GM12878 (cell line): Measurements from ENCODE around the gene CACFD1. TPM values are rescaled to one million over a fixed set of nuclear protein-coding genes. Genes with fewer than 3 reads are reported as not detected.

Experiments
- ATAC-seq: fragments of 200-7000 bp; cut with Tn5 transposase; 3 replicates; pipeline ENCODE4 v1.9.1; 2020; ENCODE audit warnings: mild to moderate bottlenecking, moderate library complexity
- BruUV-seq: library from RNA; stranded (reverse); fragments of 400-500 nt; replicated peaks from 2 replicates; lab custom pipeline; 2021; lab: Mats Ljungman, UMichigan
- CTCF ChIA-PET: fragments of 300-600 bp; sonication (Branson Sonifier 250); formaldehyde crosslinking; extraction: SDS; loops from one replicate; lab custom pipeline; 2021; ENCODE audit warnings: inconsistent platforms; lab: Yijun Ruan, JAX
- POLR2A ChIA-PET: fragments of 350-600 bp; formaldehyde crosslinking; extraction: SDS; loops from one replicate; lab custom pipeline; 2021; ENCODE audit warnings: inconsistent platforms; lab: Charles Lee
- RAD21 ChIA-PET: fragments of 300-600 bp; sonication (Branson Sonifier 250); formaldehyde crosslinking; loops from one replicate; lab custom pipeline; 2023; ENCODE audit warnings: antibody characterized with exemption; ENCODE audit not compliant: unreplicated experiment; lab: Charles Lee
- SMC1A ChIA-PET: fragments of 300-600 bp; sonication (Branson Sonifier 250); formaldehyde crosslinking; loops from one replicate; lab custom pipeline; 2023; ENCODE audit not compliant: unreplicated experiment, uncharacterized antibody; lab: Charles Lee
- DNase-seq: peaks from one replicate; pipeline ENCODE4 v3.0.0-alpha.2; 2011; ENCODE audit warnings: low read depth, low spot score
- FAIRE-seq: peaks from 3 replicates; lab custom pipeline; 2011; peaks lifted over from hg19 to GRCh38; lab: Jason Lieb, UNC
- H2AFZ ChIP-seq: 2 replicates; pipeline ENCODE4 v1.6.0; 2011; ENCODE audit warnings: low read depth, low read length, control low read depth; ENCODE audit not compliant: control insufficient read depth
- H3K27ac ChIP-seq: 2 replicates; pipeline ENCODE4 v1.5.1; 2011; ENCODE audit warnings: control low read depth; ENCODE audit not compliant: control insufficient read depth, insufficient read depth
- H3K27me3 ChIP-seq, 2 experiments: replicated peaks in 1 of 2; 2 replicates each; pipeline versions ENCODE4 v1.6.0 to v1.6.1; 2011; ENCODE audit warnings: low read length in 1 of 2; ENCODE audit not compliant: control insufficient read depth in 2 of 2, insufficient read depth in 2 of 2
- H3K36me3 ChIP-seq, 2 experiments: 2 replicates each; pipeline ENCODE4 v1.5.1; 2011; ENCODE audit warnings: low read length in 1 of 2; ENCODE audit not compliant: control insufficient read depth in 2 of 2, insufficient read depth in 2 of 2
- H3K4me1 ChIP-seq: 2 replicates; pipeline ENCODE4 v1.6.1; 2011; ENCODE audit warnings: mild to moderate bottlenecking, low read length, moderate library complexity, mixed read lengths; ENCODE audit not compliant: control insufficient read depth, insufficient read depth
- H3K4me2 ChIP-seq: 2 replicates; pipeline ENCODE4 v1.6.0; 2011; ENCODE audit warnings: control low read depth; ENCODE audit not compliant: control insufficient read depth, insufficient read depth
- H3K4me3 ChIP-seq: fragments of 200-600 bp; sonication (generic); 2 replicates; pipeline ENCODE4 v1.5.1; 2016
- H3K79me2 ChIP-seq: 2 replicates; pipeline ENCODE4 v1.6.0; 2011; ENCODE audit warnings: low read length; ENCODE audit not compliant: control insufficient read depth, insufficient read depth
- H3K9ac ChIP-seq: 2 replicates; pipeline ENCODE4 v1.8.0; 2011; ENCODE audit warnings: low read length, control low read depth, mixed read lengths; ENCODE audit not compliant: control insufficient read depth, insufficient read depth
- H3K9me3 ChIP-seq: replicated peaks from 3 replicates; pipeline ENCODE4 v1.5.1; 2011; ENCODE audit warnings: mild to moderate bottlenecking, low read length; ENCODE audit not compliant: control insufficient read depth, insufficient read depth
- H4K20me1 ChIP-seq: 2 replicates; pipeline ENCODE4 v1.6.0; 2011; ENCODE audit not compliant: control insufficient read depth, insufficient read depth
- CBX5 ChIP-seq: sonication (generic); IDR thresholded peaks from 2 replicates; pipeline ENCODE4 v1.6.1; 2016; ENCODE audit warnings: low read depth, moderate library complexity, mild to moderate bottlenecking, inconsistent platforms
- CHD1 ChIP-seq: IDR thresholded peaks from 2 replicates; pipeline ENCODE4 v1.6.1; 2012; ENCODE audit warnings: low read depth, low read length, improper control_type of control experiment
- HDAC2 ChIP-seq: fragments of 200-600 bp; sonication (generic); IDR thresholded peaks from 2 replicates; pipeline ENCODE4 v1.6.1; 2017
- HDGF ChIP-seq: fragments of 450-650 bp; IDR thresholded peaks from 2 replicates; pipeline ENCODE4 v1.6.1; 2016; ENCODE audit warnings: antibody characterized with exemption
- HSF1 ChIP-seq: fragments of 150-350 bp; IDR thresholded peaks from 2 replicates; pipeline ENCODE4 v1.6.1; 2014; ENCODE audit warnings: mild to moderate bottlenecking, low read depth, low read length
- MTA2 ChIP-seq: fragments of 450-650 bp; IDR thresholded peaks from 2 replicates; pipeline ENCODE4 v1.6.1; 2016; ENCODE audit warnings: low read depth, mild to moderate bottlenecking, moderate library complexity
- NFXL1 ChIP-seq: fragments of 450-650 bp; IDR thresholded peaks from 2 replicates; pipeline ENCODE4 v1.6.1; 2017; ENCODE audit warnings: antibody characterized with exemption, mild to moderate bottlenecking, borderline replicate concordance
- POU2F2 ChIP-seq: IDR thresholded peaks from 3 replicates; pipeline ENCODE4 v1.6.1; 2011; ENCODE audit warnings: low read depth, mild to moderate bottlenecking, low read length, borderline replicate concordance
- SKIL ChIP-seq: fragments of 450-650 bp; IDR thresholded peaks from 2 replicates; pipeline ENCODE4 v1.6.1; 2017; ENCODE audit warnings: mild to moderate bottlenecking, low read depth, inconsistent platforms; ENCODE audit not compliant: poor library complexity, severe bottlenecking
- SUPT20H ChIP-seq: IDR thresholded peaks from 2 replicates; pipeline ENCODE4 v1.6.1; 2011; ENCODE audit warnings: low read depth, mild to moderate bottlenecking, low read length, moderate library complexity, borderline replicate concordance; ENCODE audit not compliant: control insufficient read depth
- TCF12 ChIP-seq: IDR thresholded peaks from 2 replicates; pipeline ENCODE4 v1.6.1; 2011; ENCODE audit warnings: low read depth, mild to moderate bottlenecking, low read length
- ZBTB40 ChIP-seq: fragments of 450-650 bp; IDR thresholded peaks from 2 replicates; pipeline ENCODE4 v1.6.1; 2016; ENCODE audit warnings: mild to moderate bottlenecking, moderate library complexity, borderline replicate concordance
- ZNF622 ChIP-seq: fragments of 450-650 bp; IDR thresholded peaks from 2 replicates; pipeline ENCODE4 v1.6.1; 2017; ENCODE audit warnings: mild to moderate bottlenecking, inconsistent platforms
- WGBS: methylation state at CpG from one replicate; pipeline ENCODE4 v1.1.6; 2016; ENCODE audit warnings: low lambda C conversion rate; ENCODE audit not compliant: insufficient replicate concordance, insufficient coverage; ENCODE audit errors: missing lambda C conversion rate; 5-methylcytosine and 5-hydroxymethylcytosine counted together
- in situ Hi-C: fragments of 300-500 bp; cut with MboI; formaldehyde crosslinking; loops from 9 replicates; pipeline ENCODE4 v1.14.3; 2018; ENCODE audit warnings: mixed read lengths
- intact Hi-C: fragments of 100-400 bp; cut with micrococcal nuclease; formaldehyde crosslinking; loops from one replicate; pipeline ENCODE4 v1.14.2; 2022; ENCODE audit not compliant: unreplicated experiment
- polyA plus RNA-seq, 11 experiments: library from polyadenylated mRNA; depleted of rRNA in 4 of 11; unstranded in 6 of 11; stranded (reverse) in 5 of 11; fragments of >200 nt; fragmentation: Nextera tagmentation in 4 of 11; fragmentation: Illumina TruSeq in 1 of 11; extraction: Ambion mirVana in 4 of 11; extraction: Trizol in 1 of 11; gene quantifications; 1 replicate in 1 of 11; 2 replicates in 10 of 11; pipeline versions ENCODE4 v1.2.1 to v1.2.3, GENCODE V29; 2011 to 2016; ENCODE audit warnings: inconsistent platforms in 2 of 11, missing spikeins in 2 of 11, low read depth in 1 of 11
- total RNA-seq, 4 experiments: library from RNA; depleted of rRNA in 3 of 4; stranded (reverse); fragments of >200 nt in 3 of 4; fragmentation: Illumina TruSeq in 1 of 4; extraction: Trizol in 1 of 4; gene quantifications; 2 replicates each; pipeline versions ENCODE4 v1.2.1 to v1.2.3, GENCODE V29; 2013 to 2021

CACFD1 gene
- total and polyA plus RNA-seq, 10 of the 15 experiments (the other 5 are each of a cell fraction or from before 2014, with no cell fraction given): 0.09 to 5.8 (median 1.4) TPM; not detected in 1

- TF ChIP-seq SUPT20H: no peak
- TF ChIP-seq TCF12: no peak
- no peak for TF ChIP-seq HDGF
- TF ChIP-seq MTA2: no peak
- TF ChIP-seq HDAC2: no peak
- TF ChIP-seq POU2F2: no peak
- no peak for TF ChIP-seq SKIL
- no peak for TF ChIP-seq CBX5
- TF ChIP-seq ZBTB40: no peak
- TF ChIP-seq ZNF622: no peak
- no peak for TF ChIP-seq NFXL1
- TF ChIP-seq CHD1: no peak
- TF ChIP-seq HSF1: no peak
- no peak for FAIRE-seq
- CTCF ChIA-PET: no interaction called here
- POLR2A ChIA-PET: no interaction called here
- Histone ChIP-seq H3K27me3 (peaks cover 0 to 2% of the 10 kb centered on the region in 2 experiments; a peak in 2 of 4 replicates), H3K9ac (no peak overlapping the region), H2AFZ (no peak overlapping the region), H3K4me1 (peaks cover 4% of the 10 kb centered on the region; the same call in 1 of the 2 replicates), H3K36me3 (no peaks in the 10 kb centered on the region), H3K79me2 (no peaks in the 10 kb centered on the region), H4K20me1 (no peaks in the 10 kb centered on the region), H3K4me2 (no peak overlapping the region), H3K4me3 (no peak overlapping the region), H3K9me3 (no peaks in the 10 kb centered on the region), H3K27ac (no peak overlapping the region)
- intact Hi-C loops (no loop called here), in situ Hi-C loops (no loop called here)
- RAD21 ChIA-PET: no interaction called here
- SMC1A ChIA-PET: no interaction called here
- no TSS peak for BruUV-seq
- no peak for DNase-seq
- 61% methylated on average over 12 of the region's 15 CpGs for WGBS
- ATAC-seq: no peak
Measured at GRCh38 chr9:133443248-133443647, 16.5 kb upstream of the CACFD1 start.
